HG02840 (cell line): ENCODE measurements around the gene ZCCHC7.

ENCODE experiments used
- ATAC-seq: cut with Tn5 transposase; IDR thresholded peaks from one replicate; pipeline ENCODE4 v1.9.1; 2021; ENCODE audit warnings: mild to moderate bottlenecking, moderate library complexity, moderate number of reproducible peaks; ENCODE audit not compliant: unreplicated experiment, low FRiP score

The ZCCHC7 gene

GRCh38 chr9:37328556-37329227, 208.3 kb downstream of the ZCCHC7 start:
- ATAC-seq: no peak

GRCh38 chr9:37329576-37329975, 209.2 kb downstream of the ZCCHC7 start:
- ATAC-seq: no peak

- no peak for ATAC-seq
Observed at GRCh38 chr9:37331871-37332270, 211.5 kb downstream of the ZCCHC7 start.

GRCh38 chr9:37332578-37332977, 212.2 kb downstream of the ZCCHC7 start:
- ATAC-seq: no peak

- ATAC-seq: no peak
Observed at GRCh38 chr9:37333288-37333687, 212.9 kb downstream of the ZCCHC7 start.

GRCh38 chr9:37335238-37335637, 214.9 kb downstream of the ZCCHC7 start:
- ATAC-seq: no peak

- no peak for ATAC-seq
Observed at GRCh38 chr9:37336150-37336549, 215.8 kb downstream of the ZCCHC7 start.

- ATAC-seq: no peak
Observed at GRCh38 chr9:37337301-37337890, 217.0 kb downstream of the ZCCHC7 start.

GRCh38 chr9:37338218-37338617, 217.8 kb downstream of the ZCCHC7 start:
- ATAC-seq: no peak

- ATAC-seq: no peak
Observed at GRCh38 chr9:37339923-37340322, 219.5 kb downstream of the ZCCHC7 start.

- no peak for ATAC-seq
Observed at GRCh38 chr9:37340961-37341360, 220.6 kb downstream of the ZCCHC7 start.

- ATAC-seq: no peak
Observed at GRCh38 chr9:37341704-37342103, 221.3 kb downstream of the ZCCHC7 start.

- ATAC-seq: no peak
Observed at GRCh38 chr9:37342493-37342892, 222.1 kb downstream of the ZCCHC7 start.

- no peak for ATAC-seq
Observed at GRCh38 chr9:37342895-37343294, 222.5 kb downstream of the ZCCHC7 start.

- no peak for ATAC-seq
Observed at GRCh38 chr9:37343724-37344123, 223.3 kb downstream of the ZCCHC7 start.

GRCh38 chr9:37345038-37345437, 224.7 kb downstream of the ZCCHC7 start:
- no peak for ATAC-seq

GRCh38 chr9:37348917-37349316, 228.5 kb downstream of the ZCCHC7 start:
- no peak for ATAC-seq

- no peak for ATAC-seq
Observed at GRCh38 chr9:37350486-37351190, 230.3 kb downstream of the ZCCHC7 start.

GRCh38 chr9:37353791-37354190, 233.4 kb downstream of the ZCCHC7 start:
- ATAC-seq: no peak

GRCh38 chr9:37362430-37362829, 242.1 kb downstream of the ZCCHC7 start:
- ATAC-seq: no peak

- no peak for ATAC-seq
Observed at GRCh38 chr9:37363124-37363523, 242.8 kb downstream of the ZCCHC7 start.

GRCh38 chr9:37364136-37364535, 243.8 kb downstream of the ZCCHC7 start:
- ATAC-seq: no peak
